GM19240 (cell line): ENCODE data around the gene DLX6.

Source experiments
- DNase-seq: peaks from one replicate; pipeline ENCODE4 v3.0.0; 2011; ENCODE audit warnings: low spot score; ENCODE audit not compliant: insufficient read length

DLX6 gene

DNA sequence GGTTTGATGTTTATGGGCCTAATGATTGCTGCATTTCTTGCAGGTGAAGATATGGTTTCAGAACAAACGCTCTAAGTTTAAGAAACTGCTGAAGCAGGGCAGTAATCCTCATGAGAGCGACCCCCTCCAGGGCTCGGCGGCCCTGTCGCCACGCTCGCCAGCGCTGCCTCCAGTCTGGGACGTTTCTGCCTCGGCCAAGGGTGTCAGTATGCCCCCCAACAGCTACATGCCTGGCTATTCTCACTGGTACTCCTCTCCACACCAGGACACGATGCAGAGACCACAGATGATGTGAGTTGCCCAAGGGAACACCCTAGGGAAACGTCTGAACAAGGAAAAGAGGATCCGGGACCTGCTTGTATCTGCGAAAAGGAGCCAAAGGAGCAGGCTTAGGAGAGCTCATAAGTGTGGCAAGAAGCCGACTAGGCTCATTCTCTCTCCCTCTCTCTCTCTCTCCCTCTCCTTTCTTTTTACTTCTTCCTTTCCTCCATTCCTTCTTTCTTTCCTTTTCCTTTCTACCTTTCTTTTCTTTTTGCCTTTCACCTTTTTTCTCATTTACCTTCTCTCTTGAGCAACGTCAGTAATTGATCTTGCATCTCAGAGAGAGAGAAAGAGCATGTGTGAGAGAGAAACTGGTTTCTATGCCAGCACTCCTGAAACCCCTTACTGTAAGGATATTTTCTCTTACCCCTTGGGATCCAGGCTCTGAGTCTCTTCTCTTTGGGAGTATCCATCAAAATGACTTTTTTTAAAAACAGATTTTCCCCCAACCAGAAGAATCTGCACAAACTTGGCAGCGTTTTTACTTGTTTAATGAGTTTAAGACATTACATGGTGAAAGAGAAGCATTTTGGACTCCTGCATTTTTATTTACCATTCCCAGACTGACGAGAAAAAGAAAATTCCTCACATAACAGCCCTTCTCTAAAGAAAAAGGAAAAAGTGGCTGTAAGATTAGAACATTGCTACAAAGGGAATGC is 4.7 kb downstream of the DLX6 start:
- no peak for DNase-seq

DNA sequence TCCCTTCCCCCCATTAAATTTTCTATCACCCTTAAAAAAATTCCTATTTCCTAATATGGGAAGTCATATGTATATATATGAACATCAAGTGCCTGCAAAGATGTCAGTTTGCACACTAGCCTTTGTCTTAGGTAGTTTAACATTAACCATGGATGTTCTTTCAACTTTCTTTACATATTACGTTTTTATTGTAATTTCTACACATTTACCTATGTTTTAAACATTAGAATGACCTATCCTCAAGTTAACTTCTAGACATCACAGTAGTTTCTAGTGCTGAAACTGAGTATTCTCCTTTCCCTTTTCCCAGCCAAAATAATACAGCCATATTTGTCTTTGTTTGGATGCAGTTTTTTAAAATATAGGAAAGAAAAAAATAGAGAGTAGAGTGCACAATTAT is 5.8 kb downstream of the DLX6 start:
- no peak for DNase-seq

DNA sequence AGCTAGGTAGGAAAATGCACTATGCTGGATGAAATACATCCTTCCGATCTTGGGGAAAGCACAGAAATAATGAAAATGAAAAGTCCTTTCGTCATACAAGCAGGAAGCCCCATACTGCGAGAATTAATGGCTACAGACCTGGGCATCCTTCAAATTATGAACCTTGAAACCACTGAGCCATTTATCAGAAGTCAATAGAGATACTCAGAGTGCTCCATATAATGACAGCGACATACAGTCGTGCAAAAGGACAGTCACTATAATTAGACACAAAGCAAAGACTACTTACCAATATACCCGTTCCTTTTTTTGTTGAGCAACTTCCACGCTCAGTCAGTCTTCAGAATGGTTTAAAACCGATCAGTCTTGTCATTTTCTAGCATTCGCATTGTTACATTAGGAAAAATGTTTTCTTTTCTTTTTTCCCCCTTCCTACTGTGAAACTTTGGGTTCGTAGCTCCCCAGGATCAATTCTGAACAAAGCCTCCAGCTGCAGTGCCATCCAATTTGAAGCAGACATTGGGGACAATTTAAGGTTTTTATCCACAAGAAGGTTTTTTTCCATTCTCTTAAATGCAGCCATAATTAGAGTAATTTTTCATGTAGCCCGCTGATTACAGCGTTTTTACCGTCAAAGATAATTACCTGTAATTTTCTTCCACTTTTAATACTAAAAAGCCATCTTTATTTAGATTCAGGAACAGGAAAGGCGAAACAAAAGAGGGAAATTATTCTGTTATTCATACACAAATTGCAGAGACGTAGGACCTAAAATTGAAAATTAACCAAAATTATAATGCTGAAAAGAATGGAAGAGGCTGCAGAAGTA is 6.4 kb downstream of the DLX6 start:
- no peak for DNase-seq

DNA sequence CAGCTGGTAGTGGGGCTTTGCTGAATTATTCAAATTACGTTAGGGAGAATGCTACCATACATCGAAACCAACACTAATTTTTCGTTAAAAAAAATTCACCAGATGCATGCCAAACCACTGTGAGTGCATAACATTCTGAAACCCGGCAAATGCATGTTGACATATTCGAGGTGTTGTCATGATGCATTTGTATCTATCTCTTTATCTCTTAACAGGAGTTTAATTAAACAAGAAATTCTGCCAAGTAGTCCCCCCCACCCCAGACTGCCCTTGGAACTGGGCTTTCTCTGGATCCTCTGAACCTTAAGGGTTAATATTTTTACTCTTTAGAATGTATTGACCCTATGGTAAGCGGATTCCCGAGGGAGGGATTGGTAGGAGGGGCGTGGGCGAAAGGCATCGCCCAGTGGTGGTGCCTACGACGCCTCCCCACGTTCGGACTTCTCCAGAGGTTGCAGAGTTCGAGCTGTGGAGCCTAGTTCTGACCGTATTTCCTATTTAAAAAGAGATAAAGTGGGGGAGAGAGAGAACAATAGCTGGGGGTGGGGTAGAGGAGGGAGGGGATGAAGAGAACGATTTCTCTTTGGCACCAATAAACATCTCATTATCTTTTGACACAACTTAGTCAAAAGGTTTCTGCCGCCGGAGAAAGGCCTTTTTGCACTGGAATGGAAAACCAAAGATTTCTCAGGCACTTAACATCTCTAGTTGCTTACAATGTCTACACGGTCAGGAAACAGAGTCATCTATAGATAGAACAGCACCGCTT is 7.2 kb downstream of the DLX6 start:
- no peak for DNase-seq

DNA sequence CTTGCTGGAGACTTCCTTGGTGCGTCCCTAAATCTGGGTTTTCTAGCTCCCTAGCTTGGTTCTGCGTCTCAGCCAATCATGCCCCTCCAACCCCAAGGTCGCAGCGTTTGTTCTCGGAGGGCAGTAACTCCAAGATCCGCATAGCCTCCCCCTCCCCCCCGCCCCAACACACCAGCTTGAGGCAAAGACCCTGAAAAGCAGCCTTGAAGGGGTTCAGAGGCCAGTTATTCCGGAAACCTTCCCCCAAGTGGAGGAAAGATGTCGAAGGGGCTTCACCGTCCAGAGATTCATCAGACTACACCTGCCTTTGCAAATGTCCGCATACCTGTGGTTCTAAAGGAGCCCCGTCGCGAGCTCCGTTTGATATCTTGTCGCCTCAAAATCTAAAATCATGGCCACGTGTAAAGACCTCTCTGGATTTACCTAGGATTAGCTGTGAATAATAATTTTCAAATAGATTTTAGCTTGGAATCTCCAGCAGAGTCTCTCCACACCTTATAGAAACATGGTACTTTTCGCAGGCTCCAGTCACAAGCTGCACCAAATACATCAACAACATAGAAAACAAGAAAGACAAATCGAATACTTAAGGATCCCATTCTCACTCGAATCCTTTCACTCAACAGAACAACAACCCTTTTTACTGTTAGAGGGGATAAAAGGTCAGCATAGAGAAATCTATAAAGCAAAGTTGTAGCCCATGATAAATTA is 7.9 kb downstream of the DLX6 start:
- no peak for DNase-seq

DNA sequence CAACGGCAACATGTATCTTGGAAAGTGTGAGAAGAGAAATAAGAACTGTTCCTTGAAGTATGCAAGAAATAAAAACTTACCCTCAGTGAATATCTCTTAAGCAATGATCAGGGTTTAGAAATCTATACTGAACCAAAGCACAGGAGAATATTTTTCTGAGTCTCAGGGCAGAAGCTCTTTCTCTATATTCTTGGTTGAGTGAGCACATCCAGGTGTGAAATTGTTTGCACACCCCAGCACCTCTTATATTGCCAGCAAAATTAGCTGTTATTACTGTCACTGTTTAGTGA is 8.4 kb downstream of the DLX6 start:
- no peak for DNase-seq

DNA sequence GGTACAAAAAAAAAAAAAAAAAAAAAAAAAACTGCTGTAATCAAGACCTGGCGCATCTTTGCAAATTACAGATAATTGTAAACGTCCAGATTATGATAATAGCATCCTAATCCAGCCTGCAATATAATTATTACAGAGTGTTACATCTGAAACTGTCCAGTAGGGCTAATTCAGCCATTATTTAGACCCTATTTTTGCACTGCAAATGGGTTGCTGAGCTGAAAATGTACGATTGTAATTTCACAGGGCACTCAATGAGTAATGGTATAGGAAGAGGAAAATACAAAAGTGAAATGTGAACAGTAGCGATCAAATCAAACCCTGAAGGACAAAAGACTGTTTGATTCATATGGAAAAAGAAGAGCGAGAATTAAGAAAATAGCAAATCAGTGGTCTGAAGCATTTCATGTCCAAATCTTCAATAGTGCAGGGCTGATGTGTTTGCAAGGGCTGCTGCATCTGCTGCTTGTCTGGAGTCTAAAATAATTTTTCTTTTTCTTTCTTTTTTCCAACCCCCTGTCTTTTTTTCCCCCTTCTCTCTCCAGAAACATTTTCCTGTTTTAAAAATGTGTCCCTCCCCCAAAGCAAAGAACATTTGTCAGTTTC is 8.9 kb downstream of the DLX6 start:
- DNase-seq: no peak

DNA sequence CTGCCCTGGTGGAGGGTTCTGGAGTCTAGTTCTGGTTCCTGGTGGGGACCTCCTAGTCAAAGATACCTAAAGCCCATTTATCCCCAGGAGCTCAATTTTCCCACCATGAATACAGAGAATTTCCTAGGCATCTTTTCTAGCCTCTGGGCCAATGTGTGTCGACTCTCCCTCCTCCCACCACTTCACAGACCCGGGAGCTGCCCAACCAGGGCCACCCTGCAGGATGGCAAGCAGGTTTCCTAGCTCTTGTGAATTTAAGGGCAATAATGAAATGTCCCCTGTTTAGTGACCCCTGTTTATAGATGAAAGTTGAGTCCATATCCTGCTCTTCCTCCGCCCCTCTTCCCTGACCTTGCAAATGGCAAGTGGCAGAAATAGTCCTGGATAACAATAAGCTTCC is 9.9 kb downstream of the DLX6 start:
- no peak for DNase-seq

DNA sequence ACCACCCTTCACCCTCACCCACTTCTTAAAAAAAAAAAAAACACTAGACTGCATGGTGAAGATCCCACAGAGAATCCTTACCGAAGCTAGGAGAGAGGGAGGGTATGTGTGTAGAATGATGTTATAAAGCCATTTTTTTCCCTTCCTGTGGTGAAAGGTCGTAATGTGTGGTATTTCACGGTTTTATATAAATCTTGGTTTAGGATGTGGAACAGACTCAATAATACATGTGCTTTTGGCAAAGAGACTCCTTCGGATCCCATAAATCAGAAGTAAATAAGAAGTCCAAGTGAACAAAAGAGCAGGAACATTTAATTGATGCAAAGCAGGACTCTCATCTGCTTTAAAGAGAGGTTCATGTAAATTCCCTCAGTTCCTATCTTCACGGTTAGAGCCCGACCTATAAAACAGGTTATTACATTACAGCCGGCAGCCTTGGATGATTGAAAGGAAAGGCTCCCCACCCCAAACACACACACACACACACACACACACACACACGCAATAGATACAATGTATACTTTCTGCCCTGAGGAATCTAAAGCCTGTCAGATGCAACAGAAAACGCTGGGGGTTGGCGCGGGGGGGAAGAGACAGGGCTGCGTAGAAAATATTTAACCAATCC is 10.5 kb downstream of the DLX6 start:
- DNase-seq: no peak

DNA sequence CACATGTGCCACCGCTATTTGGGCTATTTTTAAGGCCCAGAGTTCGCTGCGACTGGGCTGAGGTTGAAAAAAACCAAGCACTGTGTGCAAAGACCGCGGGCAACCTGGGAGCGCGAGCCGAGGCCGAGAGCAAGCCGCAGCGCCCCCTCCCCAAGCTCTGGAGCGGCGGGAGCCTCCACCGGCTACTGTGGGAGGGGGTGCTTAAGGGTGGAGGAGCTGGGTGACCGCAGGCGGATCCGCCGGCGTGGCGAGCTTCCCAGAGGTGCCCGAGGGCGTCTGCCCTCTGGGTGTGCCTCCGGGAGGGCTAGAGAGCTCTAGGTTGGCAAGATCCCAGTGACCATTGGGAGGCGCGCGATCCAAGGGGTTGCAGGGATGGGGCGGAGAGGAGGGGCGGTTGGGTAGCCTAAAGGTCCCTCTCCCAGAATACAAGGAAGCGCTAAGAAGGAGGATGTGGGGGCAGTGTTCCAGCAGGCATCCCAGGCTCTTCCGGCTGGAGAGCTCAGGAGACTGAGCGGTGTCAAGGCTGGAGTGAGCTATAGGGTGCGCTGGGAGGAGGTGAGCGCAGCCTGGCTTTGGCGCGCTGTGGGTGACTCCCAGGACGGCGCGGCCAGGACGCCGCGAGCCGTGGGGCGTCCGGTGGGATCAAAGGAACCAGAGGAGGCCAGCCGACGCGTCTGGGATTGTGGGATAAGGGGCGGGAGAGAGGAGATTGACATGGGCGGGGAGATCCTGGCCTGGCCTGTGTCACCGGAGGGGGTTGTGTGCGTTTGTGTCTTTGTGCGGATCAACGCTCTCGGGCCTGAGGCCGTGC is 11.2 kb downstream of the DLX6 start:
- no peak for DNase-seq

DNA sequence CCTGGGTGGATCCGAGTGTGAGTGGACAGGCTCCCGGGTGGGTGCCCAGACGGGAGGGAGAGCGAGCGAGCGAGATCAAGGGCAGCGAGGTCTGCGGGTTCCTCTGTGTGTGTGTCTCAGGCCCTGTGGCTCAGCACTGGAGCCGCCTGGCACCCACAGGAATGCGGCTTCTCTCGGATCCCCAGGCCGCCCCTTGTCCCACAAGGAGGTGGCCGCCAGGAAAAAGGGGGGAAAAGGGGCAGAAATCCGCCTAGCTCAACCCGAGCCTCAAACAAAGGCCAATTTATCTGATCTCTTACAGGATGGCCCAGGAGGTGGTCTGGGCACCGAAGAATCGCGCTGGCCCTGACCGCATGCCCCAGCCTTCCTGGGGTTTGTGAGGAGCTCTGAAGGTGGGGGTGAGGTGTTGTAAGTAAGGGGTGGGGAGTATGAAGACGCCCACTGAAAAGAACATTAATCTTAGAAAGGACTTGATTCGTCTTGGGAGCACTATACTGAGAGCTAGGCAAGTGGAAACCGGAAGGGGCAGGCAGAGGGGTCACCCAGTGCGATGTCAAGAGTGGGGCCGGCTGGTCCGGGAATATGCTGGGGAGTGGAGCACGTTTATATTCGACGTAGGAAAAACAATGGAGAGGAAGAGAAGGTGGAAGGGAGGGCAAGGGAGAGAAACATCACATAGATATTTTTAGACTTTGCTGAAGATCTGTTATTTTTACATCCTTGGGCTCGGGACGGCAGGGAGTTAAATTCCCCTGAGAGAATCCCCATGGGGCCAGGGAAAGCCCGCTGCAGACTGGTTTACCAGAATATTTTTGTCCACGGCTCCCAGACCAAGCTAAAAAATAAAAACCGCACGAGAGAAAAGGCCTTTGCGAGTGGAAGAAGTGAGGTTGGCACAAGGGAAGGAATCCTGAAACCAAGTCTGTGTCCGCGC is 12.1 kb downstream of the DLX6 start:
- no peak for DNase-seq

DNA sequence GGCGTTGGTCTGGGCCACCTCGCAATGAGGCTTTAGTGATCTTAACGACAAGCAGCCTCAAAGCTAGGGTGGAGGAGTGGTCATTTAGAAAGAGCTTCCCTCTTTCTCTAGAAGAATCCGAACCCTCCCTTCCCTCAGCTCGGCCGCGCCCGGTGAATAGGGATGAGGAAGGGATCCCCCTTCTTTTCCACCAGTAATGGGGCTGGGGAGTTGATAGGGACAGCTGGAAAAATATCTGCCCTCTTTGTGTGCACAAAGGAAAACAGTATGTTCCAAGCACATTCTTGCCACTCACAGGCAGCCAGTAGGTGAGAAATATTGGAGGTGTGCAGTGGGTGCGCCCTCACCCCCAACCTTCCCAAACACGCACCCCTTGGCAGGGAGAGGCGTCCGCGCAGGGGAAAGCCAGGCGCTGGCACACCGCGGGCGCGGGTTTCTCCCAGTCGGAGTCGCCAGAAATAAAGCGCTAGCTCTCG is 12.8 kb downstream of the DLX6 start:
- DNase-seq: no peak

DNA sequence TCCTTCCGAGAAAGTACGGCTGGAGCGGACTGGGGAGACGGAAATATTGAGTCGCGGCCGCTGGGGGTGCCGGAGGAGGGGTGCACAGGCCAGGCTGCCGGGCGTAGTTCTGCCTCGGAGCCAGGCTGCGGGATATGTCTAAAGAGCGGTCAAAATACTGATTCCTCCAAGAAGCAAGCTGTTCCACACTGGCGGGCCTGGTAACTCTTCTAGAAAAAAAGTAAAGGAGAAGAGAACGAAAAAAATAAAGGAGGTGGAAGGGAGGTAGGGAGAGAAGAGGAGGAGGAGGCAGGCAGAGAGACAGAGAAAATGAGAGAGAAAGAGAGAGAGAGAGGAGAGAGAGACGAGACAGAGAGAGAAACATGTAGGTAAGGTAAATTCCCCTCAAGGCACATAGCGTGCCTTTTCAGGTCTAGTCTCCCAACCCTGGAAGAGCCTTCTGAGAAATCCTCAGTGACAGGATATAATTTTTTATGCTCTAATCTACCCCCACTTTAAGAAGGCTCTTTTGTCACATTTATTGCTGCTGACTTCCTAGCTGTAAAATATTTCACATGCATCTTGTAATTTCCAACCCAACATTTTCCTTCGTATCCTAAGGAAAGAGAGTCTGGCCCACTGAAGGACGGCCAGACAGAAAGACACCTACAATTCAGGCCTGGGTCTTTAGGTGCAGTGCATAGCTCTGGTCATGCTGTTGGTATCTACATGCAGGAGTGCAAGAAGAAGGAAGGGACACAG is 13.6 kb downstream of the DLX6 start:
- no peak for DNase-seq

DNA sequence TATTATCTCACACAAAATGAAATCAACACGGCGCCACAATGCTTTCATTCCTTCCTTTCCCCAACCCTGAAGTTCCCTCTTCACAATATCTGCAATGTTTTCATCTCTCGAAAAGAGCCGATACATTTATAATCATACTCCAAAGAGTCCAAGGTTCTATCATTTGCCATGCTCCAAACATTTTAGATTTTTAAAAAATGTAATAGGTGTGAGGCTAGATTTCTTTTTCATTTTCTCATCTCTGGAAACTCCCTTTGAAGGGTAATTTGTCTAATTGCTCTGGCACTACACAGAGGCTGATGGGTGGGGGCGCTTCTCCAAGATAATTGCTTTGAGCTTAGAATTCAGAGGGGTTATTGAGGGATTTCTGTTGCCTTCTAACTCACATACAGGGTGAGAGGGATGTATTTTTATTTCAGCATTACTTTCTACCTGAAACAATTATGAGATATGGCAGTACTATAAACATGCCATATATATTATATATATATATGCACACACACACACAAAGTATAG is 14.4 kb downstream of the DLX6 start:
- DNase-seq: no peak

DNA sequence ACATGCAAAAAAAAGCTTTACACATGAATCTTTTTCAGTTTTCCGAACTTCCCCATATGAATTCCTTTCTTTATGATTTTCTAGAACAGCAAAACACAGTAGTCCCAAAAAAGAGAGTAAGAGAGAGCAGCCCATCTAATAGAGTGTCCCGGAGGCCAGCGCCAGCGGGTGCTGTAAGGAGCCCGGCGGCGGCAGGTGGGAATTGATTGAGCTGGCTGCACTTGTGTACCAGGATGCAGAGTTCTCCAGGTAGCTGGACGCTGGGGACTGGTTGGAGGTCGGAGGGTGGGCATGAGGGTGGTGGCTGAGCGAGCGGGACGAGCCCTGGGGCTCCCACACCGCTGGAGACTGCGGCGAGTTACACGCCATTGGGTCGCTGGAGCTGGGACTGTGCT is 15.2 kb downstream of the DLX6 start:
- DNase-seq: no peak

DNA sequence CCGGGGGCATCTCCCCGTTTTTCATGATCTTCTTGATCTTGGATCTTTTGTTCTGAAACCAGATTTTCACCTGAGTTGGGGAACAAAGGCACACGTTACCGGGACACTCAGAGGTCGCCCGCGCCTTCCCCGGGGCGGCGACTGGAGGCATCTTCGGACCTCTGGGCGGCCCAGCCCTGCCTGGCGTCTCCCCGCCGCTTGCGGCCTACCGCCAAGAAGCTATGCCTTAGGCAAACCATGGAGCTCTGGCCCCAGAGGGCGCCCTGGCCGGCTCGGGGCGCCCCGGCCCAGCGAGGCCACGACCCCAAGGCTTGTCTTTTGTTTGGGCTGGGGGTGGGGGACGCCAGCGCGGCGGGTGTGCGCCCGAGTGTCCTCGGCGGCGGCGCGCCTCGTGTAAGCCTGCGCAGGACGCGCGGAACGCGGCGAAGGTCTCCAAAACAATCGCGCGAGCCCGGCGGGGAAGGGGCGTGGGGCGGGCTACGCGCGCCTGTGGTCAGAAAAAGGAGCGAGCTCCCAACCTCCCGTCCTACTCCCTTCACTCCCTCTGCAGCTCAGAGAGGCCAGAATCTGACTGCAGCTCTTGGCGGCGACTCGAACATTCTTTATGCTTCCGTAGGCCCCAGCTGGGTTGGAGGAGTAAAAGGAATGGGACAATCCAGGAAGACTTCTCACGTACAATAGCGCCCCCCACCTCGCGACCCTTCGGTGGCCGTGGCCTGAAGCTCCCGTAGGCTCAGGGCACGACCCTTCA is 15.8 kb downstream of the DLX6 start:
- no peak for DNase-seq
